ENCODE results near the gene FRK. TPM values are rescaled to one million over a fixed set of nuclear protein-coding genes. Genes with fewer than 3 reads are reported as not detected.
"Not testable (repeated sequence)": the region's sequence is repeated elsewhere in the genome, so short reads cannot be mapped to it uniquely, and the experiment has no call there.

Gene FRK
- total RNA-seq, 1 experiment from 2014 or later = not detected

- Histone ChIP-seq H3K36me3 (ENCODE audit: insufficient read depth, low read length) (no peaks in the 10 kb centered on the region), H4K20me1 (ENCODE audit: insufficient read depth, low read depth, low read length) (no peaks in the 10 kb centered on the region), H3K9me2 (replicated peaks; ENCODE audit: insufficient read depth, low read length) (no peaks in the 10 kb centered on the region), H3K4me2 (ENCODE audit: low read depth, low read length, poor library complexity, severe bottlenecking) (no peak overlapping the region), H3K9me3 (ENCODE audit: low read length) (no peaks in the 10 kb centered on the region), H3K79me2 (ENCODE audit: low read length) (no peaks in the 10 kb centered on the region), H3K4me1 (ENCODE audit: low read length) (no peaks in the 10 kb centered on the region), H2AFZ (ENCODE audit: low read length) (no peak overlapping the region), H3K27ac (ENCODE audit: low read length) (no peak overlapping the region), H3K9ac (ENCODE audit: low read length) (no peak overlapping the region), H3K27me3 (ENCODE audit: low read length) (no peaks in the 10 kb centered on the region), H3K4me3 (ENCODE audit: low read length) (no peak overlapping the region)
- DNase-seq = no peak
These were observed 78.2 kb downstream of the FRK start for GRCh38 chr6:115982453-115982852.

DNA sequence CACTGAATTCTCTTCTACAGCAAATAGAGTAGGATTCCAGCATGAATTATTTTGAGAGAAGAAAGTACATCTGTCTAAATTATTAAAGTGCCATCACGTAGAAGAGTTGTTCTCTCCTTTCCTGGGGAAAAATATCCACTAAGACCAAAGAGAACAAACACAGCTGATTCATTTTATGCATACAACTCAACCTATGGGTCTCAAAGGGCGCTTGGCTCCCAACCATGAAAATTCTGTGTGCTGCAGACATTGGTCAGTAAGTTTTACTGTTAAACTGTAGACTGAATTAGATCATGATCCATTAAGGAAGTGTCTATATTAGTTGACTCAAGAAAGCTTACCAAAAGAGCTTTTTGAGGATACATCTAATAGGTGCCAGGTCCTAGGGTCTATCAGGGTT is 83.5 kb downstream of the FRK start:
- Histone ChIP-seq H3K27me3 (ENCODE audit: low read length) (no peaks in the 10 kb centered on the region), H3K36me3 (ENCODE audit: insufficient read depth, low read length) (no peaks in the 10 kb centered on the region), H3K79me2 (ENCODE audit: low read length) (no peaks in the 10 kb centered on the region), H3K9ac (ENCODE audit: low read length) (no peak overlapping the region), H3K4me3 (ENCODE audit: low read length) (no peak overlapping the region), H3K9me3 (ENCODE audit: low read length) (no peaks in the 10 kb centered on the region), H2AFZ (ENCODE audit: low read length) (no peak overlapping the region), H3K9me2 (replicated peaks; ENCODE audit: insufficient read depth, low read length) (no peaks in the 10 kb centered on the region), H3K4me1 (ENCODE audit: low read length) (no peaks in the 10 kb centered on the region), H4K20me1 (ENCODE audit: insufficient read depth, low read depth, low read length) (no peaks in the 10 kb centered on the region), H3K27ac (ENCODE audit: low read length) (no peak overlapping the region), H3K4me2 (ENCODE audit: low read depth, low read length, poor library complexity, severe bottlenecking) (no peak overlapping the region)
- DNase-seq = no peak

- H3K4me3 ChIP-seq (ENCODE audit: low read length) = no peak overlapping the region
- no peaks in the 10 kb centered on the region for H3K4me1 ChIP-seq (ENCODE audit: low read length)
- no peaks in the 10 kb centered on the region for H3K9me3 ChIP-seq (ENCODE audit: low read length)
- H3K9ac ChIP-seq (ENCODE audit: low read length) = no peak overlapping the region
- no peaks in the 10 kb centered on the region for H3K36me3 ChIP-seq (ENCODE audit: insufficient read depth, low read length)
- H3K4me2 ChIP-seq (ENCODE audit: low read depth, low read length, poor library complexity, severe bottlenecking) = no peak overlapping the region
- no peak overlapping the region for H2AFZ ChIP-seq (ENCODE audit: low read length)
- H3K79me2 ChIP-seq (ENCODE audit: low read length) = no peaks in the 10 kb centered on the region
- no peaks in the 10 kb centered on the region for H3K27me3 ChIP-seq (ENCODE audit: low read length)
- H3K9me2 ChIP-seq (replicated peaks; ENCODE audit: insufficient read depth, low read length) = no peaks in the 10 kb centered on the region
- no peaks in the 10 kb centered on the region for H4K20me1 ChIP-seq (ENCODE audit: insufficient read depth, low read depth, low read length)
- no peak overlapping the region for H3K27ac ChIP-seq (ENCODE audit: low read length)
- no peak for DNase-seq
These were observed 84.3 kb downstream of the FRK start for GRCh38 chr6:115976321-115976870.

GRCh38 chr6:115972679-115973078 is 88.0 kb downstream of the FRK start:
- Histone ChIP-seq H2AFZ (ENCODE audit: low read length) (no peak overlapping the region), H3K4me2 (ENCODE audit: low read depth, low read length, poor library complexity, severe bottlenecking) (no peak overlapping the region), H3K9me2 (replicated peaks; ENCODE audit: insufficient read depth, low read length) (no peaks in the 10 kb centered on the region), H3K36me3 (ENCODE audit: insufficient read depth, low read length) (no peaks in the 10 kb centered on the region), H3K9me3 (ENCODE audit: low read length) (no peaks in the 10 kb centered on the region), H3K9ac (ENCODE audit: low read length) (no peak overlapping the region), H3K27ac (ENCODE audit: low read length) (no peak overlapping the region), H4K20me1 (ENCODE audit: insufficient read depth, low read depth, low read length) (no peaks in the 10 kb centered on the region), H3K4me3 (ENCODE audit: low read length) (no peak overlapping the region), H3K27me3 (ENCODE audit: low read length) (no peaks in the 10 kb centered on the region), H3K79me2 (ENCODE audit: low read length) (no peaks in the 10 kb centered on the region), H3K4me1 (ENCODE audit: low read length) (no peaks in the 10 kb centered on the region)
- DNase-seq = no peak

DNA sequence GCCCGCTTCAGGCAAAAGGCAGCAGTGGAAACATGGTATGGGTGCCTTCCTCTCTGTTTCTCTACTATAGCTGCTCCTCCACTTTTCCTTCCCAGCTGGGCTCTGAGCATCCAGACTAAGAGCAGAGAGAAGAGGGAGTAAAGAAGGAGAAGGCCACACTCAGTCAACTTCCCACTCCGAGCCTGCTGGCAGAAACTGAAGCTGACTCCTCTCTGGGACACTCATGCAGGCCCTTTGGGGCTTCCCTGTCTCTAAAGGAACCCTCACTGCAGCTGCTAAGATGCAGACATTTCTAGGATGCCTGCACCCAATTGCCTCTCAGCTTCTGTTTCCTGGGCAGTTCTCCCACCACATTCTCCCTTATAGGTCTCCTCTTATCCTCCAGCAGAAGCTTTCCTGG is 88.9 kb downstream of the FRK start:
- Histone ChIP-seq H4K20me1 (ENCODE audit: insufficient read depth, low read depth, low read length) (no peaks in the 10 kb centered on the region), H3K9me3 (ENCODE audit: low read length) (no peaks in the 10 kb centered on the region), H3K4me3 (ENCODE audit: low read length) (no peak overlapping the region), H3K27ac (ENCODE audit: low read length) (no peak overlapping the region), H3K4me1 (ENCODE audit: low read length) (no peaks in the 10 kb centered on the region), H3K9ac (ENCODE audit: low read length) (no peak overlapping the region), H3K36me3 (ENCODE audit: insufficient read depth, low read length) (no peaks in the 10 kb centered on the region), H2AFZ (ENCODE audit: low read length) (no peak overlapping the region), H3K27me3 (ENCODE audit: low read length) (no peaks in the 10 kb centered on the region), H3K4me2 (ENCODE audit: low read depth, low read length, poor library complexity, severe bottlenecking) (no peak overlapping the region), H3K9me2 (replicated peaks; ENCODE audit: insufficient read depth, low read length) (no peaks in the 10 kb centered on the region), H3K79me2 (ENCODE audit: low read length) (no peaks in the 10 kb centered on the region)
- no peak for DNase-seq

- H3K9me2 ChIP-seq (replicated peaks; ENCODE audit: insufficient read depth, low read length) = no peaks in the 10 kb centered on the region
- H3K4me3 ChIP-seq (ENCODE audit: low read length) = no peak overlapping the region
- H2AFZ ChIP-seq (ENCODE audit: low read length) = no peak overlapping the region
- no peaks in the 10 kb centered on the region for H3K36me3 ChIP-seq (ENCODE audit: insufficient read depth, low read length)
- no peaks in the 10 kb centered on the region for H3K9me3 ChIP-seq (ENCODE audit: low read length)
- H4K20me1 ChIP-seq (ENCODE audit: insufficient read depth, low read depth, low read length) = no peaks in the 10 kb centered on the region
- H3K9ac ChIP-seq (ENCODE audit: low read length) = no peak overlapping the region
- no peak overlapping the region for H3K4me2 ChIP-seq (ENCODE audit: low read depth, low read length, poor library complexity, severe bottlenecking)
- H3K4me1 ChIP-seq (ENCODE audit: low read length) = no peaks in the 10 kb centered on the region
- H3K27me3 ChIP-seq (ENCODE audit: low read length) = no peaks in the 10 kb centered on the region
- no peak for DNase-seq
- no peaks in the 10 kb centered on the region for H3K79me2 ChIP-seq (ENCODE audit: low read length)
- no peak overlapping the region for H3K27ac ChIP-seq (ENCODE audit: low read length)
These were observed 90.8 kb downstream of the FRK start for GRCh38 chr6:115969930-115970273.

DNA sequence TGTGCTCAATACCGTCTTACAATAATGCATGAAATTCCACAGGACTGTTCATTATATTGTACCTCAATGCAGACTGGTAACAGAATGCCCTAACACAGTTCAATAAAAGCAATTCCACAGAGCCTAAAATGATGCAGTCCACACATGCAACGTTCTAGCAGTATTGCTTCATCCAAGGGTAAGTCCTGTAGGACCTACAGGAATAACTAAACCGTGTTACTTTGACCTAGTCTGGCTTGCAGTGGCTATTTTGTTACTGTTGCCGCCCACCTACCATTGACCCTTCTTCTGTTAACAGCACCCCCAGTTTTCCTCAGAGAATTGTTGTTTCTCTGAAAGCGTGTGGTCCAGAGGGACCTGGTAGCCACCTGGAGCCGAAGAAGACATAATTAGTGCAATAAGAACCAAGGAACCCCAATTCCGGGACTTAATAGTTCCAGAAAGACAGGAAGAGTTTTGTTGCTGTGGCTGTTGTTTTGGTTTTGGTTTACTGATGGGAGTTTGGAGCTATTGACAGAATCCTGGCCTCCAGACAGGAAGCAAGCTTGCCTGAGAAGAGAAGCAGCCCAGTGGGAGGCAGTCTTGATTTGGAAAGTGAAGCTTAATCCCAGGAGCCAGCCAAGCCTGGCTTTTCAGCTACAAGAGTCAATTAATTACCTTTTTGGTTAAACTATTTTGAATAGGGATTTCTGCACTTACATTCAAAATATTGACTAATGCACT is 91.3 kb downstream of the FRK start:
- H3K4me1 ChIP-seq (ENCODE audit: low read length) = no peaks in the 10 kb centered on the region
- H2AFZ ChIP-seq (ENCODE audit: low read length) = no peak overlapping the region
- H3K4me2 ChIP-seq (ENCODE audit: low read depth, low read length, poor library complexity, severe bottlenecking) = no peak overlapping the region
- H3K27ac ChIP-seq (ENCODE audit: low read length) = no peak overlapping the region
- no peaks in the 10 kb centered on the region for H3K27me3 ChIP-seq (ENCODE audit: low read length)
- DNase-seq = no peak
- H3K9me2 ChIP-seq (replicated peaks; ENCODE audit: insufficient read depth, low read length) = no peaks in the 10 kb centered on the region
- H3K36me3 ChIP-seq (ENCODE audit: insufficient read depth, low read length) = no peaks in the 10 kb centered on the region
- no peaks in the 10 kb centered on the region for H3K79me2 ChIP-seq (ENCODE audit: low read length)
- H4K20me1 ChIP-seq (ENCODE audit: insufficient read depth, low read depth, low read length) = no peaks in the 10 kb centered on the region
- no peaks in the 10 kb centered on the region for H3K9me3 ChIP-seq (ENCODE audit: low read length)
- no peak overlapping the region for H3K4me3 ChIP-seq (ENCODE audit: low read length)
- no peak overlapping the region for H3K9ac ChIP-seq (ENCODE audit: low read length)

DNA sequence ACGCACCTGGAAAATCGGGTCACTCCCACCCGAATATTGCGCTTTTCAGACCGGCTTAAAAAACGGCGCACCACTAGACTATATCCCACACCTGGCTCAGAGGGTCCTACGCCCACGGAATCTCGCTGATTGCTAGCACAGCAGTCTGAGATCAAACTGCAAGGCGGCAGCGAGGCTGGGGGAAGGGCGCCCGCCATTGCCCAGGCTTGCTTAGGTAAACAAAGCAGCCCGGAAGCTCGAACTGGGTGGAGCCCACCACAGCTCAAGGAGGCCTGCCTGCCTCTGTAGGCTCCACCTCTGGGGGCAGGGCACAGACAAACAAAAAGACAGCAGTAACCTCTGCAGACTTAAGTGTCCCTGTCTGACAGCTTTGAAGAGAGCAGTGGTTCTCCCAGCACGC is 100.4 kb downstream of the FRK start:
- DNase-seq; H3K9me2 ChIP-seq (replicated peaks; ENCODE audit: insufficient read depth, low read length); H3K9ac ChIP-seq (ENCODE audit: low read length); H3K9me3 ChIP-seq (ENCODE audit: low read length); H3K36me3 ChIP-seq (ENCODE audit: insufficient read depth, low read length); H3K79me2 ChIP-seq (ENCODE audit: low read length); H3K4me1 ChIP-seq (ENCODE audit: low read length); H3K4me2 ChIP-seq (ENCODE audit: low read depth, low read length, poor library complexity, severe bottlenecking); H4K20me1 ChIP-seq (ENCODE audit: insufficient read depth, low read depth, low read length); H3K27me3 ChIP-seq (ENCODE audit: low read length); H3K27ac ChIP-seq (ENCODE audit: low read length); H2AFZ ChIP-seq (ENCODE audit: low read length); H3K4me3 ChIP-seq (ENCODE audit: low read length): not testable (repeated sequence)
